Purkinje cell (primary cell): ENCODE measurements around the gene PCDHA5. TPM values are rescaled to one million over a fixed set of nuclear protein-coding genes. Genes with fewer than 3 reads are reported as not detected.

Experiments used
- polyA plus RNA-seq: library from polyadenylated mRNA; unstranded; fragments of >200 nt; fragmentation: Nextera tagmentation; gene quantifications from 2 replicates; pipeline ENCODE4 v1.2.1, GENCODE V29; 2014

PCDHA5 gene
- polyA plus RNA-seq, 1 donor from 2014 or later = 6.3 TPM

Other genes with a start within 250 kb of the PCDHA5 start
- 3.2 and 5.5 TPM in 2 replicates for gene CD14, start 188.4 kb upstream of the PCDHA5 start, polyA plus RNA-seq
- 0.35 TPM in 1 of 2 replicates, not detected in the other for gene TMCO6, start 182.2 kb upstream of the PCDHA5 start, polyA plus RNA-seq
- 580 and 589 TPM in 2 replicates for gene NDUFA2, start 174.0 kb upstream of the PCDHA5 start, polyA plus RNA-seq
- gene IK, start 173.8 kb upstream of the PCDHA5 start, polyA plus RNA-seq = 95.1 and 132 TPM in 2 replicates
- 5.1 and 5.7 TPM in 2 replicates for gene WDR55, start 156.7 kb upstream of the PCDHA5 start, polyA plus RNA-seq
- gene DND1, start 148.0 kb upstream of the PCDHA5 start, polyA plus RNA-seq = not detected in 2 replicates
- gene HARS1, start 130.2 kb upstream of the PCDHA5 start, polyA plus RNA-seq = 68.3 and 76.9 TPM in 2 replicates
- 9.2 and 12.1 TPM in 2 replicates for gene HARS2, start 130.2 kb upstream of the PCDHA5 start, polyA plus RNA-seq
- 44.8 and 45.9 TPM in 2 replicates for gene ZMAT2, start 121.2 kb upstream of the PCDHA5 start, polyA plus RNA-seq
- 5.3 and 10.1 TPM in 2 replicates for gene PCDHA1, start 35.5 kb upstream of the PCDHA5 start, polyA plus RNA-seq
- gene PCDHA2, start 26.8 kb upstream of the PCDHA5 start, polyA plus RNA-seq = not detected in 2 replicates
- 3.8 TPM in 1 of 2 replicates, not detected in the other for gene PCDHA3, start 20.6 kb upstream of the PCDHA5 start, polyA plus RNA-seq
- gene PCDHA4, start 14.5 kb upstream of the PCDHA5 start, polyA plus RNA-seq = 0.62 and 10.7 TPM in 2 replicates
- gene PCDHA6, start 6.3 kb downstream of the PCDHA5 start, polyA plus RNA-seq = 4.0 and 5.4 TPM in 2 replicates
- 0.39 and 0.71 TPM in 2 replicates for gene PCDHA7, start 12.7 kb downstream of the PCDHA5 start, polyA plus RNA-seq
- gene PCDHA8, start 19.6 kb downstream of the PCDHA5 start, polyA plus RNA-seq = 1.4 TPM in 1 of 2 replicates, not detected in the other
- 0.07 and 0.16 TPM in 2 replicates for gene PCDHA9, start 26.8 kb downstream of the PCDHA5 start, polyA plus RNA-seq
- gene PCDHA10, start 34.3 kb downstream of the PCDHA5 start, polyA plus RNA-seq = 13.4 and 23.1 TPM in 2 replicates
- 2.2 and 2.8 TPM in 2 replicates for gene PCDHA11, start 47.3 kb downstream of the PCDHA5 start, polyA plus RNA-seq
- gene PCDHA12, start 53.7 kb downstream of the PCDHA5 start, polyA plus RNA-seq = 1.1 and 1.2 TPM in 2 replicates
- 12.7 and 31.9 TPM in 2 replicates for gene PCDHA13, start 60.5 kb downstream of the PCDHA5 start, polyA plus RNA-seq
- 11.6 and 30.0 TPM in 2 replicates for gene PCDHAC1, start 104.7 kb downstream of the PCDHA5 start, polyA plus RNA-seq
- gene PCDHAC2, start 144.9 kb downstream of the PCDHA5 start, polyA plus RNA-seq = 22.6 and 36.9 TPM in 2 replicates
- gene PCDHB1, start 229.8 kb downstream of the PCDHA5 start, polyA plus RNA-seq = not detected in 2 replicates